SH-SY5Y (cell line): ENCODE measurements around the gene GOLGA3.

Experiments used
- GATA2 ChIP-seq: IDR thresholded peaks from 2 replicates; pipeline ENCODE4 v1.6.1; 2011; ENCODE audit warnings: mild to moderate bottlenecking, low read depth, low read length
- GATA3 ChIP-seq: IDR thresholded peaks from 2 replicates; pipeline ENCODE4 v1.6.1; 2011; ENCODE audit warnings: low read depth, mild to moderate bottlenecking, low read length, moderate library complexity

GRCh38 chr12:132812631-132813305 lies 15.9 kb downstream of the GOLGA3 start:
- TF ChIP-seq GATA3, result no peak
- no peak for TF ChIP-seq GATA2
